ENCODE measurements around the gene STARD8.

- TF ChIP-seq CTCF (IDR thresholded peaks at IDR 0.05) (no peak), POLR2A (IDR thresholded peaks at IDR 0.05) (no peak)
Observed at GRCh38 chrX:68659385-68659784, 11.9 kb downstream of the STARD8 start.

Measured in Peyer's patch (tissue), 4 donors.